Esophagus muscularis mucosa (tissue), 4 donors: ENCODE results near the gene SAXO1. TPM values are rescaled to one million over a fixed set of nuclear protein-coding genes. Genes with fewer than 3 reads are reported as not detected.

Source experiments
- DNase-seq: peaks from one replicate; pipeline ENCODE4 v3.0.0-alpha.2; 2017; ENCODE audit errors: extremely low spot score
- H3K27ac ChIP-seq, 4 donors: fragments of 200-600 bp; sonication (generic); replicated peaks in 1 of 4; 1 replicate in 3 of 4; 2 replicates in 1 of 4; pipeline ENCODE4 v1.5.1; 2016 to 2019; ENCODE audit warnings: mild to moderate bottlenecking in 1 of 4
- H3K27me3 ChIP-seq, 4 donors: fragments of 200-600 bp; sonication (generic); one replicate each; pipeline versions ENCODE4 v1.5.1 to v1.6.0; 2016 to 2019
- H3K36me3 ChIP-seq, 4 donors: fragments of 200-600 bp; sonication (generic); one replicate each; pipeline ENCODE4 v1.5.1; 2016 to 2019
- H3K4me1 ChIP-seq, 4 donors: fragments of 200-600 bp; sonication (generic); one replicate each; pipeline ENCODE4 v1.5.1; 2016 to 2019
- H3K4me3 ChIP-seq, 4 donors: fragments of 200-600 bp; sonication (generic); 1 replicate in 2 of 4; 2 replicates in 2 of 4; pipeline ENCODE4 v1.5.1; 2016 to 2019; ENCODE audit warnings: mild to moderate bottlenecking in 4 of 4, moderate library complexity in 1 of 4
- H3K9me3 ChIP-seq, 4 donors: fragments of 200-600 bp; sonication (generic); 1 replicate in 3 of 4; 2 replicates in 1 of 4; pipeline ENCODE4 v1.5.1; 2016 to 2019
- CTCF ChIP-seq, 3 experiments: fragments of 200-600 bp in 2 of 3; fragments of 450-650 bp in 1 of 3; sonication (generic) in 2 of 3; IDR thresholded peaks; one replicate each; pipeline ENCODE4 v1.5.1; 2017 to 2019; ENCODE audit warnings: antibody characterized with exemption in 3 of 3, mild to moderate bottlenecking in 2 of 3, moderate library complexity in 1 of 3
- EP300 ChIP-seq: sonication (generic); formaldehyde crosslinking; IDR thresholded peaks from one replicate; pipeline ENCODE4 v1.6.1; 2017; ENCODE audit warnings: antibody characterized with exemption
- POLR2A ChIP-seq: fragments of 450-650 bp; IDR thresholded peaks from one replicate; pipeline ENCODE4 v1.6.1; 2017; ENCODE audit warnings: antibody characterized with exemption, moderate library complexity, mild to moderate bottlenecking, low read depth
- POLR2AphosphoS5 ChIP-seq, 2 donors: sonication (generic); formaldehyde crosslinking; IDR thresholded peaks; one replicate each; pipeline ENCODE4 v1.6.1; 2017; ENCODE audit warnings: antibody characterized with exemption in 2 of 2
- WGBS: methylation state at CpG from one replicate; pipeline ENCODE4 v1.1.5; 2018; 5-methylcytosine and 5-hydroxymethylcytosine counted together
- intact Hi-C: fragments of 100-400 bp; cut with DNase I; formaldehyde crosslinking; loops from one replicate; pipeline ENCODE4 v1.15.1; 2023
- total RNA-seq, 4 donors: library from RNA; depleted of rRNA; stranded (reverse); fragments of >200 nt; gene quantifications; one replicate each; pipeline versions ENCODE4 v1.1.0 to v1.2.1, GENCODE V29; 2016

The SAXO1 gene
- total RNA-seq, 4 donors from 2014 or later: 0.11 to 0.17 TPM; not detected in 2

GRCh38 chr9:18971404-18971803 is 61.6 kb downstream of the SAXO1 start:
- no peak overlapping the region for H3K4me3 ChIP-seq
- 64% methylated on average over 2 of the region's 2 CpGs for WGBS
- peaks cover 0 to 11% (median 0%) of the 10 kb centered on the region in 4 donors for H3K4me1 ChIP-seq
- H3K27me3 ChIP-seq: no peaks in the 10 kb centered on the region
- TF ChIP-seq CTCF (IDR thresholded peaks at IDR 0.05): no peak
- no peak for TF ChIP-seq POLR2A
- TF ChIP-seq POLR2AphosphoS5 (IDR thresholded peaks at IDR 0.05): no peak
- no peak for TF ChIP-seq EP300
- no peaks in the 10 kb centered on the region for H3K9me3 ChIP-seq
- no peak overlapping the region for H3K27ac ChIP-seq
- intact Hi-C loops: no loop called here
- H3K36me3 ChIP-seq: no peaks in the 10 kb centered on the region
- no peak for DNase-seq

GRCh38 chr9:18970393-18970792 is 62.6 kb downstream of the SAXO1 start:
- intact Hi-C loops: no loop called here
- WGBS: no CpG with 5 or more reads among the region's 2 CpGs
- H3K4me1 ChIP-seq: peaks cover 0 to 11% (median 0%) of the 10 kb centered on the region in 4 donors

GRCh38 chr9:18969128-18969527 is 63.9 kb downstream of the SAXO1 start:
- H3K4me3 ChIP-seq: no peak overlapping the region
- 67% methylated on average over 3 of the region's 3 CpGs for WGBS
- no peaks in the 10 kb centered on the region for H3K27me3 ChIP-seq
- no peak for DNase-seq
- no peaks in the 10 kb centered on the region for H3K36me3 ChIP-seq
- intact Hi-C loops: no loop called here
- peaks cover 0 to 11% (median 0%) of the 10 kb centered on the region in 4 donors for H3K4me1 ChIP-seq
- H3K27ac ChIP-seq: no peak overlapping the region
- peaks cover 0 to 6% (median 0%) of the 10 kb centered on the region in 4 donors for H3K9me3 ChIP-seq
- TF ChIP-seq POLR2AphosphoS5 (IDR thresholded peaks at IDR 0.05): no peak
- TF ChIP-seq EP300: no peak
- no peak for TF ChIP-seq POLR2A

More at GRCh38 chr9:18970393-18970792, 62.6 kb downstream of the SAXO1 start:
- Histone ChIP-seq H3K36me3 (no peaks in the 10 kb centered on the region), H3K9me3 (no peaks in the 10 kb centered on the region), H3K27ac (no peak overlapping the region), H3K4me3 (no peak overlapping the region), H3K27me3 (no peaks in the 10 kb centered on the region)
- no peak for DNase-seq
- TF ChIP-seq POLR2AphosphoS5 (IDR thresholded peaks at IDR 0.05) (no peak), POLR2A (no peak), CTCF (IDR thresholded peaks at IDR 0.05) (no peak), EP300 (no peak)

- Histone ChIP-seq H3K27ac (no peak overlapping the region), H3K9me3 (no peaks in the 10 kb centered on the region), H3K4me1 (no peaks in the 10 kb centered on the region), H3K4me3 (no peak overlapping the region), H3K27me3 (no peaks in the 10 kb centered on the region), H3K36me3 (no peaks in the 10 kb centered on the region)
- no peak for DNase-seq
- 90% methylated on average over 2 of the region's 2 CpGs for WGBS
- intact Hi-C loops: no loop called here
- no peak for TF ChIP-seq POLR2A
Observed at GRCh38 chr9:18955626-18956025, 77.4 kb downstream of the SAXO1 start.

GRCh38 chr9:18951936-18952335 is 81.1 kb downstream of the SAXO1 start:
- intact Hi-C loops: no loop called here
- no peak for DNase-seq
- TF ChIP-seq POLR2A (no peak), POLR2AphosphoS5 (IDR thresholded peaks at IDR 0.05) (no peak), EP300 (no peak), CTCF (IDR thresholded peaks at IDR 0.05) (no peak)
- Histone ChIP-seq H3K36me3 (no peaks in the 10 kb centered on the region), H3K9me3 (no peaks in the 10 kb centered on the region), H3K27me3 (no peaks in the 10 kb centered on the region), H3K4me1 (no peaks in the 10 kb centered on the region), H3K27ac (no peak overlapping the region), H3K4me3 (no peak overlapping the region)
- 67% methylated on average over 1 of the region's 1 CpG for WGBS

GRCh38 chr9:18947892-18948339 is 85.1 kb downstream of the SAXO1 start:
- Histone ChIP-seq H3K27me3 (no peaks in the 10 kb centered on the region), H3K36me3 (no peaks in the 10 kb centered on the region), H3K27ac (no peak overlapping the region), H3K4me1 (no peaks in the 10 kb centered on the region), H3K9me3 (no peaks in the 10 kb centered on the region), H3K4me3 (no peak overlapping the region)
- no peak for DNase-seq
- TF ChIP-seq CTCF (IDR thresholded peaks at IDR 0.05): no peak
- no peak for TF ChIP-seq POLR2AphosphoS5 (IDR thresholded peaks at IDR 0.05)
- no peak for TF ChIP-seq EP300
- TF ChIP-seq POLR2A: no peak
- WGBS: 75% methylated on average over 4 of the region's 4 CpGs
- intact Hi-C loops: no loop called here
